Fibroblast of the aortic adventitia (primary cell): Measurements from ENCODE around the gene CDC42BPB. TPM values are rescaled to one million over a fixed set of nuclear protein-coding genes. Genes with fewer than 3 reads are reported as not detected.
A peak's percentile ranks its signal among the peaks of the same experiment; 100 is the strongest.
"Not testable (repeated sequence)": the region's sequence is repeated elsewhere in the genome, so short reads cannot be mapped to it uniquely, and the experiment has no call there.

Experiments used
- DNase-seq: peaks from one replicate; pipeline ENCODE4 v3.0.0-alpha.2; 2010; ENCODE audit warnings: low read depth
- H3K4me3 ChIP-seq: 2 replicates; pipeline ENCODE4 v1.5.1; 2011; ENCODE audit warnings: low read depth, mild to moderate bottlenecking, control low read depth, low read length, moderate library complexity
- total RNA-seq: library from RNA; depleted of rRNA; stranded (reverse); fragments of >200 nt; gene quantifications from 2 replicates; pipeline ENCODE4 v1.2.3, GENCODE V29; 2012; ENCODE audit warnings: low replicate concordance
- TF ChIP-seq, protein P1 (sequence below): IDR thresholded peaks from 2 replicates; pipeline ENCODE4 v1.5.1; 2011; ENCODE audit warnings: mild to moderate bottlenecking, low read length, control low read depth, inconsistent platforms; ENCODE audit not compliant: insufficient read depth

Gene CDC42BPB
- total RNA-seq, 1 donor, result 78.4 TPM

DNA sequence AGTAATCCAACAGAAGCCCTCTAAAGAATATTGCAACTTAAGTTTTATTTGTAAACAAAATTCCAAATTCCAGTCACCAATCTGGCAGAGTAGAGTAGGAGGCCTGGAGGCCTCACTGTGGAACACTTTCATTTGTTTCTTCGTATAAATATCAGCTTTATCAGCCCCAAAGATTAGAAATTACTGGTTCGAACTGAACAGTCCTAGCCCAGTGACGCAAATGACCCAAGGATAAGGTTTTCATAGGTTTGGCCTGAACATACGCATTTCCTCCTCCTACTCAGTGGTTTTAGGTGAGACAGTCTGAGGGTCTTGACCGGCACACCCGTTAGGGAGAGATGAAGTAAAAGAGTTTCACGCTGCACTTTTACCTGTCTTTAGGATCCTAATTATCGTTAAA lies 1.7 kb downstream of the CDC42BPB start:
- TF ChIP-seq, protein P1, sequence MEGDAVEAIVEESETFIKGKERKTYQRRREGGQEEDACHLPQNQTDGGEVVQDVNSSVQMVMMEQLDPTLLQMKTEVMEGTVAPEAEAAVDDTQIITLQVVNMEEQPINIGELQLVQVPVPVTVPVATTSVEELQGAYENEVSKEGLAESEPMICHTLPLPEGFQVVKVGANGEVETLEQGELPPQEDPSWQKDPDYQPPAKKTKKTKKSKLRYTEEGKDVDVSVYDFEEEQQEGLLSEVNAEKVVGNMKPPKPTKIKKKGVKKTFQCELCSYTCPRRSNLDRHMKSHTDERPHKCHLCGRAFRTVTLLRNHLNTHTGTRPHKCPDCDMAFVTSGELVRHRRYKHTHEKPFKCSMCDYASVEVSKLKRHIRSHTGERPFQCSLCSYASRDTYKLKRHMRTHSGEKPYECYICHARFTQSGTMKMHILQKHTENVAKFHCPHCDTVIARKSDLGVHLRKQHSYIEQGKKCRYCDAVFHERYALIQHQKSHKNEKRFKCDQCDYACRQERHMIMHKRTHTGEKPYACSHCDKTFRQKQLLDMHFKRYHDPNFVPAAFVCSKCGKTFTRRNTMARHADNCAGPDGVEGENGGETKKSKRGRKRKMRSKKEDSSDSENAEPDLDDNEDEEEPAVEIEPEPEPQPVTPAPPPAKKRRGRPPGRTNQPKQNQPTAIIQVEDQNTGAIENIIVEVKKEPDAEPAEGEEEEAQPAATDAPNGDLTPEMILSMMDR, result no peak
- peak; percentile 57 for DNase-seq
- peak overlapping the region; percentile 96 for H3K4me3 ChIP-seq

DNA sequence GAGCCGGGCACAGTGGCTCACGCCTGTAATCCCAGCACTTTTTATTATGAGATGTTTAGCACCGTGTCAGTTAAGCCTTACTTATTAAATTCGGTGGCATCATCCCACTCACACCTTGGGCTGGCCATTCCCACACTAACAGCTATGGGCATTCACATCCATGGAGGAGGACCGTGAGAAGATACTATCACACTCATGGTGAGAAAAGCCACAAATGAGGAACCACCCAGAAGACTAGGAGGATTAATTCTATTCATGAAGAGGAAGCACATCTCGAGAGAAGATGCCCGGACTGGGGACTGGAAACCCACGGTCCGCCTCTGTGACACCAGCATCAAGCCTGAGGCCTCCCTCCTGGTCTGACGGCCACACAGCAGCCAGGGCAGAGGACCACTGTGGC lies 4.9 kb downstream of the CDC42BPB start:
- DNase-seq, result no peak
- TF ChIP-seq, protein P1, result no peak
- no peak overlapping the region for H3K4me3 ChIP-seq

DNA sequence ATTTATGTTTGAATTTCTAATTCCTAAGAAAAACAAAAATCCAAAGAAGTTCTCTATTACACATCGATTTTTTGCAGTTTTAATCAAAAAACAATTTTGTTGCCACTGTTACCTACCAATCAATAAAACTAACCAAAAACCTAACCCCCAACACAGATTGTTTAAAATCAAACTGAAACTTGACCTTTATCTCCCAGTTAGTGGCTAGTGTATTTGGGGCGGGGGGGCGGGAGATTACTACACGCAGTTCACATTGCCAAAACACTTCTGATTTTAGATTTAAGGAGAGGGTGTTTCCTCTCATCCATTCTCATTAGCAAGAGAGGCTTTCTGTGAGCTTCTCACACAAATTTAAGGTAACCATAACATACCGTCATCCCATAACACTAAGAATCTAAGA lies 6.4 kb downstream of the CDC42BPB start:
- no peak for DNase-seq
- TF ChIP-seq, protein P1, result no peak
- no peak overlapping the region for H3K4me3 ChIP-seq

DNA sequence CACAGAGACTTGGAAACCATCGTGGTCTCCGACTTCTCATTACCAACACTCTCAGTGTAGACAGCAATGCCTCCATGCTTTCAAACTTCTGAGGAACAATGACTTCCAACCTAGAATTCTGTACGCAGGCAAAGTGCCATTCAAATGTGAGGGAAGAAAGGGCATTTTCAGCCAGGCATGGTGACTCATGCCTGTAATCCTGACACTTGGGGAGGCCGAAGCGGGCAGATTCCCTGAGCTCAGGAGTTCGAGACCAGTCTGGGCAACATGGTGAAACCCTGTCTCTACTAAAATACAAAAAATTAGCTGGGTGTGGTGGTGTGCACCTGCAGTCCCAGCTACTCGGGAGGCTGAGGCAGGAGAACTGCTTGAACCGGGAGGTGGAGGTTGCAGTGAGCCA lies 9.9 kb downstream of the CDC42BPB start:
- H3K4me3 ChIP-seq, DNase-seq: not testable (repeated sequence)

DNA sequence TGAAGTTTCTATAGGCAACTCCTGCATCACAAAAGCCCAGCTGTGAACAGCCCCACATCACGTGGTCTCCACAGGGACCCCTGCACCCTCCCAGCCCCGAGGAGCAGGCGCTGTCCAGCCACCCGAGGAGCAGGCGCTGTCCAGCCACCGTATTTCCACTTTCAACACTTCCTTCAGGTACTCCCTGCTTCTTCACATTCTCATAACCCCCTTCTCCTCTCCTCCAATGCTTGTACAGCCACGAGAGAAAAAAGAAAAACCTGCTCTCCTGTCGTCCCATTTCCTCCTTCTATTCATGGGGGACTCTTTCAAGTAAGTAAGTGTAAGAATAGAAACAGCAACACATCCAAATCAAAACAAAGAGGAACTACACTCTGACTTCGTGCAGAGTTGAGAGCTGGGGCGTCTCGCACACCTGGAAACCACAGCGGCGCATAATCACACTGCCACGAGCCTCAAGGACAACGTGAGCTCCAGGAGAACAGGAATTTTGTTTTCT lies 11.9 kb downstream of the CDC42BPB start:
- no peak for DNase-seq
- H3K4me3 ChIP-seq, result no peak overlapping the region
- TF ChIP-seq, protein P1, result no peak

DNA sequence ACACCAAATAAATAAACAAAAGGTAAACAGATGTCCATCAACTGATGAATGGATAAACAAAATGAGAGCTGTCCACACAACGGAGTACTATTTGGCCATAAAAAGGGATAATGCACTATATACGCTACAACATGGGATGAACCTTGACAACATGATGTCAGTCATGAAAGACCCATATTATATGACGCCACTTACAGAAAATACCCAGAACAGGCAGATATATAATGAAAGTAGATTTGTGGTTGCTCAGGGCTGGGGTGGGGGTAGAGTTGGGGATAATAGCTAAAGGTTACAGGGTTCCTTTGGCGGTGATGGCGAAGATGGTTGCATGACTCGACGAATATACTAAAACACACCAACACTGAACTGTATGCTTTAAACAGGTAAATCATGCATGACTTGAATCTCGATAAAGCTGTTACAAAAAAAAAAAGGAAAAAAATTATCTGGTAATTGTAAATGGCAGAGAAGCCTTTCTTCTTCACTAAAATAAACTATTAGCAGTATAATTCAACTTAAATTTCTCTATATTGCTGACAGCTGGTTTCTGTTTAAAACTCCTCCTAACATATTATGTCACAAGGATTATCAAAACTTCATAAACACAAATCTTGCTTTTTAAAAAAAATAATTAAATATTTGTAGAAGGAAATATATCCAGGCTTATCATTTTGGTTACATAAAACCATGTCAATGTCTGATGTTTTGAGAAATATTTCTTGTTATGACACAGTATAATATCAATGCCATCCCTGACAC lies 13.9 kb downstream of the CDC42BPB start:
- TF ChIP-seq, protein P1, result no peak
- H3K4me3 ChIP-seq, result no peak overlapping the region
- no peak for DNase-seq

DNA sequence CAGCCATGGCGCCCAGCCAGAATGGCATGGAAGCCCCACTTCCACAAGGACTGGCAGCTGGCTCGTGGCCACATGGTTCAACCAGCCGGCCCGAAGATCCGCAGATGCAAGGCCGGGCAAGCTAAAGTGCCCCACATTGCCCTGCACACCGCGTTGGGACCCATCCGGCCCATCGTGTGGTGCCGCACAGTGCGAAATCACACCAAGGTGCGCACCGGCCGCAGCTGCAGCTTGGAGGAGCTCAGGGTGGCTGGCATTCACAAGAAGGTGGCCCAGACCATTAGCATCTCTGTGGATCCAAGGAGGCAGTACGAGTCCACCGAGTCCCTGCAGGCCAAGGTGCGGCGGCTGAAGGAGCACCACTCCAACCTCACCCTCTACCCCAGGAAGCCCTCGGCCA lies 15.9 kb downstream of the CDC42BPB start:
- TF ChIP-seq, protein P1, result no peak
- DNase-seq, result no peak
- no peak overlapping the region for H3K4me3 ChIP-seq
